VCaP (cell line): ENCODE data around the gene TMSB10.
"Not testable (repeated sequence)": the region's sequence is repeated elsewhere in the genome, so short reads cannot be mapped to it uniquely, and the experiment has no call there.

Experiments
- H3K27ac ChIP-seq: fragments of 450-650 bp; 2 replicates; pipeline ENCODE4 v1.5.1; 2017
- TF ChIP-seq, protein P1 (sequence below): fragments of 450-650 bp; conservative IDR thresholded peaks from 2 replicates; pipeline ENCODE4 v1.5.1; 2017; ENCODE audit warnings: mild to moderate bottlenecking, moderate library complexity

TMSB10 gene

DNA sequence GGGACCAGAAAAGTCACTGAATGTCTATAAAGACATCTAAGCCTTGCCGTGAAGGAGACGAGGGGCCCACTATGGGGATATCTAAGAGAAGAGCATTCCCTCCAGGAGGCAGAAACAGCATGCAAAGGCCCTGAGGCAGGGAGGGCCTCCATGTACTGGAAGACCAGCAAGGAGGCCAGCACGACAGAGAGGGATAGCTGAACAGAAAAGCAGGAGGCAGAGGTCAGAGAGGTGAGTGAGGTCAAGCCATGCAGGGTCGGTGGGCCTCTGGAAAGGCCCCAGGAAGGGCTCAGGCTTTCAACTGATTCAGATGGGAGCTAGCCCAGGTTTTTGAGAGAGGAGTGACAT is 30.3 kb upstream of the TMSB10 start:
- no peak overlapping the region for H3K27ac ChIP-seq
- TF ChIP-seq, protein P1, sequence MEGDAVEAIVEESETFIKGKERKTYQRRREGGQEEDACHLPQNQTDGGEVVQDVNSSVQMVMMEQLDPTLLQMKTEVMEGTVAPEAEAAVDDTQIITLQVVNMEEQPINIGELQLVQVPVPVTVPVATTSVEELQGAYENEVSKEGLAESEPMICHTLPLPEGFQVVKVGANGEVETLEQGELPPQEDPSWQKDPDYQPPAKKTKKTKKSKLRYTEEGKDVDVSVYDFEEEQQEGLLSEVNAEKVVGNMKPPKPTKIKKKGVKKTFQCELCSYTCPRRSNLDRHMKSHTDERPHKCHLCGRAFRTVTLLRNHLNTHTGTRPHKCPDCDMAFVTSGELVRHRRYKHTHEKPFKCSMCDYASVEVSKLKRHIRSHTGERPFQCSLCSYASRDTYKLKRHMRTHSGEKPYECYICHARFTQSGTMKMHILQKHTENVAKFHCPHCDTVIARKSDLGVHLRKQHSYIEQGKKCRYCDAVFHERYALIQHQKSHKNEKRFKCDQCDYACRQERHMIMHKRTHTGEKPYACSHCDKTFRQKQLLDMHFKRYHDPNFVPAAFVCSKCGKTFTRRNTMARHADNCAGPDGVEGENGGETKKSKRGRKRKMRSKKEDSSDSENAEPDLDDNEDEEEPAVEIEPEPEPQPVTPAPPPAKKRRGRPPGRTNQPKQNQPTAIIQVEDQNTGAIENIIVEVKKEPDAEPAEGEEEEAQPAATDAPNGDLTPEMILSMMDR, result no peak

DNA sequence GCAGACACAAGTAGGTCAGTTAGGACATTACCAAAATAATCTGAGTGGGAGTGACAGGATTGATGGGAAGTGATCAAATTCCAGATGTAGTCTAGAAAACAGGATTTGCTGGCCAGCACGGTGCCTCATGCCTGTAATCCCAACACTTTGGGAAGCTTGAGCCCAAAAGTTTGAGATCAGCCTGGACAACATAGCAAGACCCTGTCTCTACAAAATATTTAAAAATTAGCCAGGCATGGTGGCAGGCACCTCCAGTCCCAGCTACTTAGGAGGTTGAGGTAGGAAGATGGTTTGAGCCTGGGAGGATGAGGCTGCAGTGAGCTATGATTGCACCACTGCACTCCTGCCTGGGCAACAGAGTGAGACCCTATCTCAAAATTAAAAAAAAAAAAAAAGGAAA is 29.8 kb upstream of the TMSB10 start:
- H3K27ac ChIP-seq, result not testable (repeated sequence)

DNA sequence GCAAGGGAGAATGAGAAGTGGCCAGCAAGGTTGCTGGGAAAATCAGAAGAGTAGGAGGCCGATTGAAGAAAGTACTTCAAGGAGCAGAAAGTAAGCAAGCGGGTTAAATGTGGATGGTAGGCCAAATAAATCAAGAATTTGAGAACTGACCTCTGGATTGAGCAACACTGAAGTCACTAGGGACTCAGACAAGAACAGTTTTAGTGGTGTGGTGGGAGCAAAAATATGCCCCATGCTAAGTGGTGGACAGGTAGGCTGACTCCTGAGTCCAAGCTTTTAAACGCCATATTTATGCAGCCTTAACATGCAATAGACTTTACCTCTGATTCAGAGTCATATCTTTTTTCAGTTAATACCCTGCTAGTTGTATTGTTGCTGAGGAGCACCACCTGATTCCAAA is 29.1 kb upstream of the TMSB10 start:
- H3K27ac ChIP-seq, result no peak overlapping the region
- TF ChIP-seq, protein P1, result no peak

DNA sequence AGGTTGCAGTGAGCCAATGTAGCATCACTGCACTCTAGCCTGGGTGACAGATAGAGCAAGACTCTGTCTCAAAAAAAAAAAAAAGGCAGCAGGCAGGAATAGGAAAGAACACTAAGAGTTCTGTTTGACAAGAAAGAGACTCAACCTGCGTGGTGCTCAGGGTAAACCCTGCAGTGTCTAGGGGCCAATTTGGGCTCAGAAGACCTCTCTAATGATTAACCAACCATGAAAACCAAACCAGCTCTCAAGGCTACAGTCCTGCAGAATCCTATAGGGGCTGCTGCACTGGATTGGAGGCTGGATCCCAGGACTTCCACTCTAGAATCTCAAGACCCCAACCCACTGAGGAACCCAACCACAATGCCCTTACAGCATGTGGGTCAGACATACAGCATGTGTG is 27.0 kb upstream of the TMSB10 start:
- H3K27ac ChIP-seq, result no peak overlapping the region
- TF ChIP-seq, protein P1, result no peak

DNA sequence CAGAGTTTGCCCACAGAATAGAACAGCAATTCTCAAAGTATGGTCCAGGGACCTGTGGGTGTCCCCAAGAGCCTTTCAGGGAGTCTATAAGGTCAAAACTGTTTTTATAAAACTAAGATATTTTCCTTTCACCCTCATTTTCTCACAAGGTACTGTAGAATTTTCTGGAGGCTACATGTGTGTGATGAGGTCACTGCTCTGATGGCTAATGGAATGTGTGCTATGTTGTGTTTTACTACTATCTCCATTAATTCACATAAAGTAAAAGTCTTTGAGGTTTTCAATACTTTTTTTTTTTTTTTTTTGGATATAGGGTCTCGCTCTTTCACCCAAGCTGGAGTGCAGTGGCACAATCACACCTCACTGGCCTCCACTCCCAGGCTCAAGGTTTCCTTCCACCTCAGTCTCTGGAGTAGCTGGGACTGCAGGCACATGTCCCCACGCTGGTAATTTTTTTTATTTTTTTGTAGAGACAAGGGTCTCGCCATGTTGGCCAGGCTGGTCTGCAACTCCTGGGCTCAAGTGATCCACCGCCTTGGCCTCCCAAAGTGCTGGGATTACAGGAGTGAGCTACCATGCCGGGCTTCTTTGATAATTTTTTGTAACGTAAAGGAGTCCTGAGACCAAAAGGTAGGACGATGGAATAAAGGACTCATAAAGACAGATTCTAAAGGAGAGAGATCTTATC is 26.4 kb upstream of the TMSB10 start:
- TF ChIP-seq, protein P1, result no peak
- H3K27ac ChIP-seq, result no peak overlapping the region

DNA sequence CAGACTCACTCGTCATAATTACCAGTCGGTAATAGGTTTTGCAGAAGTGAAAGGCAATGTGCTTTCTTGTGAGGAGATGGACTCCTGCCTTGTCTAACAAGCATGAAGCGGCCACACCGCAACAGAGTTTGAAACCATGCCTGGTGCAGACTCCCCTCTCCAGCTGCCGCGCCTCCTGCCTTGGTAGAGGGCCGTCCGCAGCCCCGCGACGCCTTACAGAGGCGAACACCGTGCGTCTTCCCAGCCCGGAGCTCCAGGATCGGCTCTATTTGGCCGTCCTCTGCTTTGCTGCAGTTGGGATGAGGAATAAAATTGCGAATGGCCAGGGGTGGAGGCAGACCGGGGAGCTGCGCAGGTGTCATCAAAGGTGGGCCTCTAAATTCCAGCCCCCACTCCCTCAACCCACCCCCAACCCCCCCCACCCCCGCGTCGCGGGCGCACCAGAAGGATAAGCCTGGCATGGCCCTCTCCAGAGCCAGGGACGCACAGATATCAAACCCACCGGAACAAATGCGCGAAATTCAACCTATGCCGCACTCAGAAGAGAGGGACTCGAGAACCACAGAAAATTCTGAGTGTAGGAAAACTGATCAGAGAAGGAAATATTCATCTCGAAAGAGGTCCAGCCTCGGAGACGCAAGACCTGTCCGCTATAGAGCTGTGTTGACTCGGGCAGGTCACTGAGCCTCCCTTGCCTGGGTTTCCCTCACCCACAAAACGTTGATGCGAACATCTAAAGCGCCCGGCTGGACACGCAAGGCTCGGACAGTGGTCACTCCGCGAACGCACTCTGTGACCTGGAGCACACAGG is 25.7 kb upstream of the TMSB10 start:
- H3K27ac ChIP-seq, result no peak overlapping the region
- TF ChIP-seq, protein P1, result no peak

DNA sequence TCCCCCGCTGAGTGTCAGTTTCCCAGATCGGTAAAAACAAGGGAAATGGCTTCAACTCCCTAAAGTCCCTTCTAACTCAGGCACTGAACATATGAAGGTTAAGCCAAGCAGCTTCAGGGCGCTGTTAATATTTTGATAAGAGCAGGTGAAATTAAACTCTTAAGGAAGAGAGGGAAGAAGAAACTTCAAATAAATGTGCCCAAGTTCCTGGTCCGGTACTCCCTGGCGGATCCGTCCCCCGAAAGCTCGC is 25.1 kb upstream of the TMSB10 start:
- TF ChIP-seq, protein P1, result no peak
- no peak overlapping the region for H3K27ac ChIP-seq

DNA sequence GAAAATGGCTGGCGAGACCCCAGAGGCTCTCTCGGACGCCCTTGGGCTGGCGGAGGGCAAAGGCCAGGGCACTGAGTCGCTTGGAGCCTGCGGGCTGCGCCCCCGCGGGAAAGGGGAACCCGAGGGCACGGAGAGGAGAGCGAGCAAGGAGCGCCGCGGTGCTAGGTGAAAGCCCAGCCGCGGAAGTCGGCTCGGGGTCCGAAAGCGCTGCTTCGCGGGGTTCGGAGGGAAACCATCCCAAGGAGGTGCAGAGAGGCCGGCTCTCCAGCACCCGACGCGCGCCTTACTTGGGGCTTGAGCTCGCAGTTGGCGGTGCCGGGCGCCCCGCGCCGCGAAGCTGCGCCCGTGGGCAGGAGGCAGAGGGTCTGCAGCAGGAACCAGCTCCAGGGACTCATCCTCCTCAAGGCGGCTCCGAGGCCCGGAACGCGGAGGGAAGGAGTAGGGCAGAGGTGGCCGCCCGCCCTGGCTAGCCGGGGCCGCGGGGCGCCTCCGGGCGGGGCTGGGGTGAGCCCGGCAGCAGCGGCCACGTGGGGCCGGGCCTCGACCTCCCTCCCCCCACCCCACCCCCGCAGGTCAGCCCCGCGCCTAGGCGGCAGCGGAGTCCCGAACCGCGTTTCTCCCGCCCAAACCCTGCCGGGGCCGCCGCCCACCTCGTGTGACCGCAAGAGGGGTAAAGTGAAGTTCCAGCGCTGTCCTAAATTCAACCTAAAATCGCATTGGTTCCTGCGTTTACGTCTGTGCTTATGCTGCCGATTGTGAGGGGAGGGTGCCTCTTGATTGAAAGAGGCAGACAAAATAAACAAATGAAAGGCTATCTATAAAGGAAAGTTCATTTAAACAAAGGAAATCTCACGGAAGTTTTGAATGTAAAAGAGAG is 24.6 kb upstream of the TMSB10 start, which contains the start of gene TRABD2A:
TSS of gene TRABD2A (minus strand) at position 440 of the 877 bp plus-strand sequence. CDS start at position 395, 45 bp downstream.
- H3K27ac ChIP-seq, result no peak within 1 kb of the TSS
- TF ChIP-seq, protein P1, result no peak
